ENCODE results near the gene SMIM24. TPM values are rescaled to one million over a fixed set of nuclear protein-coding genes. Genes with fewer than 3 reads are reported as not detected.

Gene SMIM24
- total and polyA plus RNA-seq, 10 donors: 0.63 to 3.0 (median 1.3) TPM; not detected in 3

DNA sequence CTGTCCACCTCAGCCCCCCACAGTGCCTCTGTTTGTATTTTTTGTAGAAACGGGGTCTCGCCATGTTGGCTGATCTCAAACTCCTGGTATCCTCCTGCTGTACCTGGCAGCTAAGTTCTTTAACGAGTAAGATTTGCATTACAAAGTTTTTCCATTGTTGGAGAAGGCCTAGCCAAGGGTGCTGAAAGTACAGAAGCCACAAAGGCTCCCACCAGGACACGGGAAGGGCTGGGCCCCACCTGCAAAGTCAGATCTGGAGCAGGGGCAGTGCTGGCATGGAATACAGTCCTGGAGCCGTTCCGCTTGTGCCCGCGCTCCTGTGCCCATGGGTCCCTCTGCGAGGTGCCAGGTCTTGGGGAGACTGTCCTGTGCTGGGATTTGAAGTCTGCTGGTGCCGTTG is 37.9 kb upstream of the SMIM24 start:
- no peak for TF ChIP-seq POLR2A (IDR thresholded peaks at IDR 0.05)
- TF ChIP-seq, protein P1, sequence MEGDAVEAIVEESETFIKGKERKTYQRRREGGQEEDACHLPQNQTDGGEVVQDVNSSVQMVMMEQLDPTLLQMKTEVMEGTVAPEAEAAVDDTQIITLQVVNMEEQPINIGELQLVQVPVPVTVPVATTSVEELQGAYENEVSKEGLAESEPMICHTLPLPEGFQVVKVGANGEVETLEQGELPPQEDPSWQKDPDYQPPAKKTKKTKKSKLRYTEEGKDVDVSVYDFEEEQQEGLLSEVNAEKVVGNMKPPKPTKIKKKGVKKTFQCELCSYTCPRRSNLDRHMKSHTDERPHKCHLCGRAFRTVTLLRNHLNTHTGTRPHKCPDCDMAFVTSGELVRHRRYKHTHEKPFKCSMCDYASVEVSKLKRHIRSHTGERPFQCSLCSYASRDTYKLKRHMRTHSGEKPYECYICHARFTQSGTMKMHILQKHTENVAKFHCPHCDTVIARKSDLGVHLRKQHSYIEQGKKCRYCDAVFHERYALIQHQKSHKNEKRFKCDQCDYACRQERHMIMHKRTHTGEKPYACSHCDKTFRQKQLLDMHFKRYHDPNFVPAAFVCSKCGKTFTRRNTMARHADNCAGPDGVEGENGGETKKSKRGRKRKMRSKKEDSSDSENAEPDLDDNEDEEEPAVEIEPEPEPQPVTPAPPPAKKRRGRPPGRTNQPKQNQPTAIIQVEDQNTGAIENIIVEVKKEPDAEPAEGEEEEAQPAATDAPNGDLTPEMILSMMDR (IDR thresholded peaks at IDR 0.05 in 8 of 11, conservative IDR thresholded peaks at IDR 0.05 in 3 of 11): no peak
- TF ChIP-seq POLR2AphosphoS5 (IDR thresholded peaks at IDR 0.05): no peak
- H3K27me3 ChIP-seq (replicated peaks in 1 of 7): no peaks in the 10 kb centered on the region
- H3K4me1 ChIP-seq: peaks cover 10 to 78% (median 31%) of the 10 kb centered on the region in 6 donors
- H3K36me3 ChIP-seq: peaks cover 0 to 68% (median 21%) of the 10 kb centered on the region in 6 donors
- H3K4me3 ChIP-seq: no peak overlapping the region
- H3K27ac ChIP-seq: no peak overlapping the region
- H3K9me3 ChIP-seq: no peaks in the 10 kb centered on the region
- 87 to 94% (median 92%) methylated on average over 8 to 10 of the region's 10 CpGs for WGBS, 5 donors
- DNase-seq: no peak
- intact Hi-C loops (cut with DNase I; ENCODE audit: low total_unique reads): no loop called here

DNA sequence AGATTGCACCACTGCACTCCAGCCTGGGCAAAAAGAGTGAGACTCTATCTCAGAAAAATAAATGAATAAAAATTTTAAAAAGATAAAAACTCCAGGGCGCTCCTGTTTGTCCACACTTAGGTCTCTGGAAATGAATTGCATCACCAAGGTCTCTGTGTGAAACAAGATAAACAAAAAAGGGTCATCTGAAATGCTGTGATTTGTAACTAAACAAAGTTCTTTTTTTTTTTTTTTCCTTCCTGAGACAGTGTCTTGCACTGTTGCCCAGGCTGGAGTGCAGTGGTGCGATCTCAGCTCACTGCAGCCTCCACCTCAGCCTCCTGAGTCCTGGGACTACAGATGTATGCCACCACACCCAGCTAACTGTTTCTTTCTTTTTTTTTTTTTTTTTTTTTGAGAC is 37.3 kb upstream of the SMIM24 start:
- H3K36me3 ChIP-seq: peaks cover 0 to 68% (median 15%) of the 10 kb centered on the region in 6 donors
- no peak overlapping the region for H3K4me3 ChIP-seq
- intact Hi-C loops (cut with DNase I; ENCODE audit: low total_unique reads): no loop called here
- 80 to 89% (median 84%) methylated on average over 2 of the region's 2 CpGs for whole genome bisulfite sequencing, 5 donors
- H3K27me3 ChIP-seq (replicated peaks in 1 of 7): no peaks in the 10 kb centered on the region
- TF ChIP-seq POLR2A (IDR thresholded peaks at IDR 0.05) (no peak), POLR2AphosphoS5 (IDR thresholded peaks at IDR 0.05) (no peak)
- TF ChIP-seq, protein P1 (IDR thresholded peaks at IDR 0.05 in 8 of 11, conservative IDR thresholded peaks at IDR 0.05 in 3 of 11): no peak
- H3K4me1 ChIP-seq: peaks cover 10 to 84% (median 34%) of the 10 kb centered on the region in 6 donors
- no peak for DNase-seq
- no peak overlapping the region for H3K27ac ChIP-seq
- no peaks in the 10 kb centered on the region for H3K9me3 ChIP-seq

DNA sequence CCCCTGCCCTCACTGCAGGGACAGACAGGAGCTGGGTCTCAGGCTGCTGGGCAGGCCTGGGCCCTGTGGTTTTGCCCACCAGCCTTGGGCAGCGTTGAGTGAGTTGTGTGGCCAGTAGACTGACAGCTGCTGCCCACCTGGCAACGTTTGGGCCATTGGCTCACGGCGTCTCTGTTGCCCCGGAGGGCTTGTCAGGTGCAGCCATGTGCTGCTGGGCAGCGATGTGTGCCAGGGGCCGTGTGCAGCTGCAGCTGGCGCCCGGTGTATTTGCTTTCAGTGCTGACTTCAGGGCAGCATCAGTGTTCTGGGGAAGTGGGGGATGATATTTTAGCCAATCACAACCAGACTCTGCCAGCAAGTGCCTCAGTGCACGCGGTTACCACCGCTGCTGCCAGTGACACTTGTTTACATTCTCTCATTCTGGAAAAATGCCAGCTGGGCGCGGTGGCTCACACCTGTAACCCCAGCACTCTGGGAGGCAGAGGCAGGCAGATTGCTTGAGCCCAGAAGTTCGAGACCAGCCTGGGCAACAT is 36.4 kb upstream of the SMIM24 start:
- peak overlapping the region in 3 of 8 donors; percentile 21 to 59 (median 47) for H3K27ac ChIP-seq
- H3K4me3 ChIP-seq: no peak overlapping the region
- H3K27me3 ChIP-seq (replicated peaks in 1 of 7): no peaks in the 10 kb centered on the region
- H3K9me3 ChIP-seq: no peaks in the 10 kb centered on the region
- peak; percentile 25 to 70 (median 51) for TF ChIP-seq POLR2AphosphoS5 (IDR thresholded peaks at IDR 0.05)
- TF ChIP-seq, protein P1 (IDR thresholded peaks at IDR 0.05 in 8 of 11, conservative IDR thresholded peaks at IDR 0.05 in 3 of 11): no peak
- 52 to 70% (median 58%) methylated on average over 10 to 15 of the region's 15 CpGs for WGBS, 5 donors
- H3K36me3 ChIP-seq: peaks cover 0 to 68% (median 10%) of the 10 kb centered on the region in 6 donors
- intact Hi-C loops (cut with DNase I; ENCODE audit: low total_unique reads): no loop called here
- DNase-seq: no peak
- H3K4me1 ChIP-seq: peaks cover 13 to 93% (median 38%) of the 10 kb centered on the region in 6 donors

DNA sequence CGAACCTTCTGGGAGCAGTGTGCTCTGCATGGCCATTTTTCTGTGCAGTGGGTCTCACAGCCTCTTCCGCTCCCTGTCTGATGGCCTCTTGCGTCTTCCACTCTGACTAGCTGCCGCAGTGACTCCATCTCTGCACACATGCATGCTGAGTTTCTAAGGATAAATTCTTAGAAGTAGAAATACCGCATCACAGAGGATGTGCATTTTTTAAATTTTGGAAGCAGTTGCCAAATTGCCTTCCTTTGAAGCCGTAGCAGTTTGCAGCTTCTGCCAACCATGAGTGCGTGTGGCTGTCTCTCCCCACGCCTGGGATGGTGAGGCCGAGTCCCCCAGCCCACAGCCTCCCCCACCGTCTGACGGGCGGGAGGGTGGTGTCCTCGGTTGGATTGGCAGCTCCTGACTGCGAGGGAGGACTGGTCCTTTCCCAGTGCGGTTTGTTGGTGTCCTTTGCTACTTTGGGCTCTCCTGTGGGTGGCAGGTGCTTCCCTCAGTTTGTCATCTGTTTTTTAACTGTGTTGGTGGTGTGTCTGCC is 35.6 kb upstream of the SMIM24 start:
- Histone ChIP-seq H3K36me3 (peaks cover 0 to 68% (median 10%) of the 10 kb centered on the region in 6 donors), H3K4me1 (peaks cover 13 to 99% (median 42%) of the 10 kb centered on the region in 6 donors), H3K4me3 (no peak overlapping the region), H3K27me3 (replicated peaks in 1 of 7) (no peaks in the 10 kb centered on the region), H3K27ac (peak overlapping the region in 3 of 8 donors; percentile 21 to 47 (median 25)), H3K9me3 (no peaks in the 10 kb centered on the region)
- intact Hi-C loops (cut with DNase I; ENCODE audit: low total_unique reads): no loop called here
- peak in 2 of 3 donors; percentile 23 to 60 for TF ChIP-seq POLR2AphosphoS5 (IDR thresholded peaks at IDR 0.05)
- TF ChIP-seq, protein P1 (IDR thresholded peaks at IDR 0.05 in 8 of 11, conservative IDR thresholded peaks at IDR 0.05 in 3 of 11): no peak
- no peak for TF ChIP-seq POLR2A (IDR thresholded peaks at IDR 0.05)
- DNase-seq: no peak
- WGBS, 5 donors: 59 to 77% (median 68%) methylated on average over 14 to 15 of the region's 15 CpGs

Data from spleen (tissue), 11 donors.